ENCODE measurements around the gene PODXL2.

- TF ChIP-seq POLR2AphosphoS5 (IDR thresholded peaks at IDR 0.05), result peak in 1 of 3 donors; percentile 10
- no peak for TF ChIP-seq CTCF (IDR thresholded peaks at IDR 0.05)
- TF ChIP-seq EP300 (IDR thresholded peaks at IDR 0.05; ENCODE audit: low read depth), result no peak
Measured at GRCh38 chr3:127688022-127688415, 59.0 kb downstream of the PODXL2 start.

All from transverse colon (tissue), 4 donors.